Suppressor macrophage treated with lipopolysaccharide for 1 hour (primary cell): Measurements from ENCODE around the gene HERC5.

Experiments
- DNase-seq, 3 donors: peaks; one replicate each; pipeline ENCODE4 v3.0.0-alpha.2; 2020 to 2022

HERC5 gene

DNA sequence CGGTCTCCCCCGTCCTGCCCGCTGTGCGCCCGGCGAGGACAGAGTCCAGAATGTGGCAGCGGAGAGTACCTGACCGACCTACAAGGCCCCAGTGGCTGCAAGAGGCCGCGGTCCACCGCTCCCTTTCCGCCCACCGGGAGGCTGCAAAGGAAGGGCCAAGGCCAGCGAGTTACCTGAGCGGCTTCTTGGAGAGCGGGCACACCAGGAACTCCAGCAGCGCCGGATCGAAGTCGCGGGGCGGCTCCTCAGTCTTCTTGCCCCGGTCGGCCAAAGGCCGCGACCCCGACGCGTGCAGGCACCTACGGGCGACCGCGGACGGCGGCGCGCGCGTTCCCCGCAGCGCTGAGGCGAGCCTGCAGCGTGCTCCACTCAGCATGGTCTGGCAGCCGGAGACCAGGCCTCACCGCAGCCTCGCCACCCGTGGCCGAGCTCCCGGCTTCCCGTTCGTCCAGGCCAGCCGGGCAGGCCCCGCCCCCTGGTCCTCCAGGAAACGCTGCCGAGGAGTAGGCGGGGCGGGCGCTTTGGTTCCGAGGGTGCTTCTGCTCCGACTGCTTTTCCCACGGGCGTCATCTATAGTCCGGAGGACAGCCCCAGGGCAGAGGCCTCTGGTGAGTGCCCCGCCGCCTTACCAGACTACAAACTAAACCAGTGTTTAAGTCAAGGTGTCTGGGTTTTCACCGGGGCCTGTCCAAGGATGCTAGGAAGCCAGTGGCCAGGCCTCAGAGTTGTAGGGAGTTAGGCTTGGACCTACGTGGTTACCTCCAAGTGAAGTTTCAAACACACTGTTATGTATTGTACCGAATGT lies 66.6 kb downstream of the HERC5 start, which contains the start of gene PYURF:
Gene PYURF, minus strand, starts transcription at position 452 of the 805 bp plus-strand sequence. Its CDS starts 76 bp downstream, at position 376.
- DNase-seq, result peak; percentile 97 to 99 (median 97)

DNA sequence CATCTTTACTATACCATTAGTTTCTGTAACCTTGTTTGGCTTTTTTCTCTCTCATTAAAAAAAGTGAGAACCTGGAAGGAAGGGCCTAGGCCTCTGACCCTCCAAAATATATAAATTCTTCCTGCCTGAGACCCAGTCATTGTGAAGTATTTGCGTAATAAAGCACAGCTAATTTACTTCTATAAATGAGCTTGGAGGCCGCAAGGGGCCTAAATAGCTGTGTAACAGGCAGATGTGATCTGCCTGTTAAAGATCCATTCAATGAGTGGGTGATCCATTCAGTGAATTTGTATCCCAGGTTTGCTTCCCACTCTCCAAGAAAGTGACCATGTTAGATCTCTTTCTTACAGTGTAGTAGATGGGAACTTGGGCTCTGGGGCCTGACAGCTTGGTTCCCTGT lies 67.3 kb downstream of the HERC5 start:
- no peak for DNase-seq

GRCh38 chr4:88526221-88526815 lies 69.4 kb downstream of the HERC5 start:
- DNase-seq, result peak in 2 of 3 donors; percentile 44 to 49

- no peak for DNase-seq
These were observed 70.9 kb downstream of the HERC5 start for GRCh38 chr4:88527787-88528186.

GRCh38 chr4:88528861-88529260 lies 71.9 kb downstream of the HERC5 start:
- no peak for DNase-seq

DNA sequence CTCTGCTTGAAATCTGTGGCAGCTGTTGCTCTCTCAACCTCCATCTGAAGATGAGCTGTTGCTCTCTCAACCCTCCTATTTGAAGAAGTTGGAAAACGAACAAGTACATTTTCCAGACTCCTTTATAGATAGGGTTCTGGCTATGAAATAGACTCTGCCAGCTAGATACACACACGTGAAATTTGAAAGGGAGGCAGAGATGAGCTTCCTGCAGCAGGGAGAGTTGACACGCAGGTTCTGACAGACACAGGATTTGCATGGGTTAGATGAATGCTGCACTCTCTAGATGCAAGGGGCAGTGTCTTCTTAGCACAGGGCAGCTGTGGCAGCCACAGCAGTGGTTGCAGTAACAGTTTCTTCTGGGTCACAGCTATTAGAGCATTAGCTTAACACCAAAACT lies 74.6 kb downstream of the HERC5 start:
- no peak for DNase-seq

GRCh38 chr4:88533088-88533790 lies 76.3 kb downstream of the HERC5 start:
- DNase-seq, result no peak

GRCh38 chr4:88533937-88534750 lies 77.2 kb downstream of the HERC5 start:
- DNase-seq, result peak; percentile 20 to 75 (median 56)

DNA sequence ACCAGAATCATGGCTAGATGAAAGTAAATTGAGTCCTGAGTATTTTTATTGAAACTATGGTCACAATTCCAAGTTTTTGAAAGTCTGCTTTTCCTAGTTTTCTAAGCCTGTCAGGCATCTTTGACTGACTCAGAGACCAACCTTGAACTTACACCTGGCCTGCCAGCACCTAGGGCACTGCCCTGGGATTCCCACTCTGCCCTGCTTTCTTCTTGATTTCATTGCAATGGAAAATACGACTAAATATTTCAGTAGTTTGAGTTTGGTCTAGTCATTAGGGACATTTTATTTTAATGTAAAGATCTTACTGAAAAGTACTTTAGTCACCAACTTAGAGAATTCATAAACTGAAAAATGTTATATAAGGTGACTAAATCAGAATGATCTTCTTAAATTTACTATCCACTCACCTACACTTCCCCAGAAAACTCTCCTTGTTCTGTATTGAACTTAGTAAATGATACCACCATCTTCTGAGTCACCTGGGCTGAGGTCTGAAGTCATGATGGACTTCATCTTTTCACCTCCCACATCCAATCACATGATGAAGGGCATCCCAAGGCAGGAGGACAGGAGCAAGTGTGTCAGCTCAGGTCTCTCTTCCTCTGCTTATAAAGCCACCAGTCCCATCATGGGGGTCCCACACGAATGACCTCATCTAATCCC lies 78.3 kb downstream of the HERC5 start:
- no peak for DNase-seq

DNA sequence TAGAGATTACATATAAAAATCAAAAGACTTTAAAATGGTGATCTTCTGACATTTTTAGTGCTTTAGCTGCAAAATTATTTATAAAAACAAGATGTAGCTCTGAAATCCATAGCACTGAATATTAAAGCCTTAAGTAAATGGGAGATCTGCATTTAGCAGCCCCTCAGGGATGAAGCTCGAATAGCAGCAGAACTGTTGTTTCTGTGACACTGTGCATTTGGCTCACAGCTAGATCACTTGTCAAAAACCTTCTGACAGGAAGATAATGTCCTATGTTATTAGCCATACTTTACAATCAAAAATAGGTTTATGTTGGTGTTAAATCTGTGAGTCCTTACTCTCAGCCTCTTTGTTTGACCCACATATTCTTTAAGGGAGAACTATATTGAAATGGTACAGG lies 80.8 kb downstream of the HERC5 start:
- DNase-seq, result no peak

GRCh38 chr4:88539322-88540068 lies 82.6 kb downstream of the HERC5 start:
- DNase-seq, result peak; percentile 61 to 79 (median 62)

GRCh38 chr4:88549815-88550214 lies 92.9 kb downstream of the HERC5 start:
- DNase-seq, result peak in 2 of 3 donors; percentile 7 to 35
